ENCODE data around the gene PSMC3IP. TPM values are rescaled to one million over a fixed set of nuclear protein-coding genes. Genes with fewer than 3 reads are reported as not detected.
"Not testable (repeated sequence)": the region's sequence is repeated elsewhere in the genome, so short reads cannot be mapped to it uniquely, and the experiment has no call there.

The PSMC3IP gene
- total and polyA plus RNA-seq, 2 donors (not counting 3 experiments of a cell fraction or from before 2014, with no cell fraction given): 5.9 to 19.3 TPM

DNA sequence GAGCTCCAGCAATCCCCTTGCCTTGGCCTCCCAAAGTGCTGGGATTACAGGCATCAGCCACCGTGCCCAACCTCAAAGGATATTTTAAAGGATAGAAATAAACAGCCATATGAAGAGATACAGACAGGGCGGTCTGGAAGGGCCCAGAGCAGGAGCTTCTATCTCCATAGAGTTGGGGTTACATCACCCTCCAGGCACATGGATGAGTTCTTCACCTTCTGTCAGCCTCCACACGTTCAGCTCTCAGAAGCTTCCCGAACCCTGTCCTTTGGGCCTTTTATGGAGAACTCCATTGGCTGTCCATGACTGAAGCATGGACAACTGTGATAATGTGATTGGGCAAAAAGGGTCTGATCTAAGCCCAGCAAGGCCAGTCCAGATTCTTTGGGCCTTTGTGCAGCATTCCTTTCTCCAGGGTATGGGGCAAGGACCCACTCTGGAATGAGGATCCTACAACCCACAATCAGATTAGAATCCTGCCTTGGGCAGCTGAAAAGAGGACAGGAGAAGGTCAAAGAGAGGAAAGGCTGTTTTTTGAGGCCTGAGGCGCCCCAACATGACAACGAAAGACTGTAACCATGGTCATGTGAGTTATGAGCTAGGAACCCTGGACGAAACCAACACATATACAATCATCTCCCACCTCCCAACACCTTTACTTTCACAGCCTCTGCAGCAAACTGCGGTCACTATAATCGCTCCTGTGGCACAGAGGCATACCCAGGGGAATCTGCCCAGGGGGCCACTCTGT lies 31.6 kb downstream of the PSMC3IP start:
- H3K36me3 ChIP-seq (ENCODE audit: control insufficient read depth in 2 of 2, extremely low read depth in 1 of 2, insufficient read depth in 2 of 2, low read length in 2 of 2); CTCF ChIA-PET; dilution Hi-C loops (cut with MboI; ENCODE audit: extremely low pct_ligation_motif_present, low sequenced_read_pairs); H3K9me3 ChIP-seq (replicated peaks; ENCODE audit: control insufficient read depth, insufficient read depth, low read length); H3K4me3 ChIP-seq (replicated peaks in 1 of 3; ENCODE audit: insufficient read depth in 1 of 3, low read depth in 1 of 3, low read length in 3 of 3); H3K79me2 ChIP-seq (ENCODE audit: control insufficient read depth, insufficient read depth, low read length); H3K9me1 ChIP-seq (replicated peaks; ENCODE audit: control insufficient read depth, extremely low read depth, insufficient read depth, low read length); H4K20me1 ChIP-seq (replicated peaks; ENCODE audit: control insufficient read depth, extremely low read depth, insufficient read depth, low read length); H3K27me3 ChIP-seq (ENCODE audit: control insufficient read depth in 2 of 2, insufficient read depth in 2 of 2, low read length in 2 of 2); BruUV-seq (replicated peaks); FAIRE-seq; H3K9ac ChIP-seq (replicated peaks; ENCODE audit: extremely low read depth, insufficient read depth, low read length); H3K27ac ChIP-seq (ENCODE audit: insufficient read depth, low read depth, low read length); H2AFZ ChIP-seq (ENCODE audit: low read depth, low read length); intact Hi-C loops (cut with micrococcal nuclease); H3K4me2 ChIP-seq (ENCODE audit: insufficient read depth, low read length); POLR2A ChIA-PET; H3K4me1 ChIP-seq (ENCODE audit: control insufficient read depth, extremely low read depth, insufficient read depth, low read length); DNase-seq (ENCODE audit: low read depth, low spot score): not testable (repeated sequence)

DNA sequence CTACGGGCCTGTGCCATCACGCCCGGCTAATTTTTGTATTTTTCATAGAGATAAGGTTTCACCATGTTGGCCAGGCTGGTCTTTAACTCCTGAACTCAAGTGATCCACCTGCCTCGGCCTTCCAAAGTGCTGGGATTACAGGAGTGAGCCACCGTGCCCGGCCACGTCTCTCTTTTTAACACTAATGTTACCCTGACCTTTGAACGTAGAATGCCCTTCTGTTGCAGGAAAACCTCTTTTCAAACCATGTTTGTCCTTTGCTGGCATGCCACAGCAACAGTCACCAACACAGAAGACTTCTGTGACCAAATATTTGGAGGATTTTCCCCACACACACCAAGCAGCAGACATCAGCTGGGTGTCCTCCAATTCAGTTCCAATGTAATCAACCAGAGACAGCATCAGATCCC lies 32.6 kb downstream of the PSMC3IP start:
- Histone ChIP-seq H3K4me3 (replicated peaks in 1 of 3; ENCODE audit: insufficient read depth in 1 of 3, low read depth in 1 of 3, low read length in 3 of 3) (no peak overlapping the region), H3K9me3 (replicated peaks; ENCODE audit: control insufficient read depth, insufficient read depth, low read length) (no peaks in the 10 kb centered on the region), H3K36me3 (ENCODE audit: control insufficient read depth in 2 of 2, extremely low read depth in 1 of 2, insufficient read depth in 2 of 2, low read length in 2 of 2) (peaks cover 2 to 8% of the 10 kb centered on the region in 2 experiments), H2AFZ (ENCODE audit: low read depth, low read length) (no peak overlapping the region), H3K27me3 (ENCODE audit: control insufficient read depth in 2 of 2, insufficient read depth in 2 of 2, low read length in 2 of 2) (no peaks in the 10 kb centered on the region), H3K4me2 (ENCODE audit: insufficient read depth, low read length) (no peak overlapping the region), H3K9ac (replicated peaks; ENCODE audit: extremely low read depth, insufficient read depth, low read length) (no peak overlapping the region), H3K9me1 (replicated peaks; ENCODE audit: control insufficient read depth, extremely low read depth, insufficient read depth, low read length) (no peaks in the 10 kb centered on the region), H3K4me1 (ENCODE audit: control insufficient read depth, extremely low read depth, insufficient read depth, low read length) (peaks cover 9% of the 10 kb centered on the region), H4K20me1 (replicated peaks; ENCODE audit: control insufficient read depth, extremely low read depth, insufficient read depth, low read length) (no peaks in the 10 kb centered on the region), H3K79me2 (ENCODE audit: control insufficient read depth, insufficient read depth, low read length) (no peaks in the 10 kb centered on the region), H3K27ac (ENCODE audit: insufficient read depth, low read depth, low read length) (no peak overlapping the region)
- DNase-seq (ENCODE audit: low read depth, low spot score) (no peak), FAIRE-seq (no peak)
- intact Hi-C loops (cut with micrococcal nuclease): no loop called here
- POLR2A ChIA-PET: no interaction called here
- dilution Hi-C loops (cut with MboI; ENCODE audit: extremely low pct_ligation_motif_present, low sequenced_read_pairs): no loop called here
- CTCF ChIA-PET: no interaction called here
- TF ChIP-seq POLR2AphosphoS5 (IDR thresholded peaks at IDR 0.05; ENCODE audit: insufficient read depth, low read depth, low read length): no peak
- no peak for TF ChIP-seq EZH2 (IDR thresholded peaks at IDR 0.05; ENCODE audit: borderline replicate concordance, low read depth, low read length, severe bottlenecking)
- no peak for TF ChIP-seq JUN (IDR thresholded peaks at IDR 0.05; ENCODE audit: borderline replicate concordance, insufficient read depth, insufficient read length, low read depth)
- TF ChIP-seq, protein P1, sequence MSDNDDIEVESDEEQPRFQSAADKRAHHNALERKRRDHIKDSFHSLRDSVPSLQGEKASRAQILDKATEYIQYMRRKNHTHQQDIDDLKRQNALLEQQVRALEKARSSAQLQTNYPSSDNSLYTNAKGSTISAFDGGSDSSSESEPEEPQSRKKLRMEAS (IDR thresholded peaks at IDR 0.05; ENCODE audit: insufficient read depth, insufficient read length): no peak
- TF ChIP-seq, protein P2, sequence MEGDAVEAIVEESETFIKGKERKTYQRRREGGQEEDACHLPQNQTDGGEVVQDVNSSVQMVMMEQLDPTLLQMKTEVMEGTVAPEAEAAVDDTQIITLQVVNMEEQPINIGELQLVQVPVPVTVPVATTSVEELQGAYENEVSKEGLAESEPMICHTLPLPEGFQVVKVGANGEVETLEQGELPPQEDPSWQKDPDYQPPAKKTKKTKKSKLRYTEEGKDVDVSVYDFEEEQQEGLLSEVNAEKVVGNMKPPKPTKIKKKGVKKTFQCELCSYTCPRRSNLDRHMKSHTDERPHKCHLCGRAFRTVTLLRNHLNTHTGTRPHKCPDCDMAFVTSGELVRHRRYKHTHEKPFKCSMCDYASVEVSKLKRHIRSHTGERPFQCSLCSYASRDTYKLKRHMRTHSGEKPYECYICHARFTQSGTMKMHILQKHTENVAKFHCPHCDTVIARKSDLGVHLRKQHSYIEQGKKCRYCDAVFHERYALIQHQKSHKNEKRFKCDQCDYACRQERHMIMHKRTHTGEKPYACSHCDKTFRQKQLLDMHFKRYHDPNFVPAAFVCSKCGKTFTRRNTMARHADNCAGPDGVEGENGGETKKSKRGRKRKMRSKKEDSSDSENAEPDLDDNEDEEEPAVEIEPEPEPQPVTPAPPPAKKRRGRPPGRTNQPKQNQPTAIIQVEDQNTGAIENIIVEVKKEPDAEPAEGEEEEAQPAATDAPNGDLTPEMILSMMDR (IDR thresholded peaks at IDR 0.05; ENCODE audit: extremely low read depth in 1 of 2, insufficient read depth in 1 of 2, low read depth in 1 of 2, low read length in 2 of 2): no peak
- no TSS peak for BruUV-seq (replicated peaks)

All from endothelial cell of umbilical vein (primary cell).